Activated naive CD4-positive, alpha-beta T cell treated with anti-CD3 and anti-CD28 coated beads, Interleukin-2, amount 50 U/mL, for 24 hours (primary cell): ENCODE data around the gene PTTG1IP.

Experiments
- H3K27ac Mint-ChIP-seq: one replicate; pipeline ENCODE4 v1.8.0; 2021; ENCODE audit warnings: mild to moderate bottlenecking, mixed read lengths
- H3K27me3 Mint-ChIP-seq: one replicate; pipeline ENCODE4 v1.8.0; 2021; ENCODE audit warnings: mixed read lengths
- H3K36me3 Mint-ChIP-seq: one replicate; pipeline ENCODE4 v1.8.0; 2021; ENCODE audit warnings: mixed read lengths
- H3K4me1 Mint-ChIP-seq: one replicate; pipeline ENCODE4 v1.8.0; 2021; ENCODE audit warnings: mixed read lengths
- H3K4me3 Mint-ChIP-seq: one replicate; pipeline ENCODE4 v1.8.0; 2021; ENCODE audit warnings: mild to moderate bottlenecking, mixed read lengths
- H3K9me3 Mint-ChIP-seq: one replicate; pipeline ENCODE4 v1.8.0; 2021; ENCODE audit warnings: mixed read lengths

PTTG1IP gene

GRCh38 chr21:44854391-44854663, 19.2 kb downstream of the PTTG1IP start:
- Mint-ChIP-seq H3K4me3 (peak overlapping the region; percentile 68), H3K4me1 (peaks cover 47% of the 10 kb centered on the region), H3K36me3 (peaks cover 8% of the 10 kb centered on the region), H3K27ac (peak overlapping the region; percentile 83), H3K9me3 (no peaks in the 10 kb centered on the region), H3K27me3 (no peaks in the 10 kb centered on the region)

GRCh38 chr21:44853601-44854390, 19.7 kb downstream of the PTTG1IP start:
- Mint-ChIP-seq H3K4me1 (peaks cover 47% of the 10 kb centered on the region), H3K27me3 (no peaks in the 10 kb centered on the region), H3K36me3 (peaks cover 8% of the 10 kb centered on the region), H3K4me3 (peak overlapping the region; percentile 39), H3K9me3 (no peaks in the 10 kb centered on the region), H3K27ac (peak overlapping the region; percentile 83)

GRCh38 chr21:44850905-44851657, 22.4 kb downstream of the PTTG1IP start:
- no peaks in the 10 kb centered on the region for H3K9me3 Mint-ChIP-seq
- H3K27ac Mint-ChIP-seq: peak overlapping the region; percentile 84
- H3K4me1 Mint-ChIP-seq: peaks cover 58% of the 10 kb centered on the region
- peaks cover 7% of the 10 kb centered on the region for H3K36me3 Mint-ChIP-seq
- H3K27me3 Mint-ChIP-seq: no peaks in the 10 kb centered on the region
- H3K4me3 Mint-ChIP-seq: peak overlapping the region; percentile 8

- Mint-ChIP-seq H3K36me3 (peaks cover 3% of the 10 kb centered on the region), H3K4me1 (peaks cover 62% of the 10 kb centered on the region), H3K9me3 (no peaks in the 10 kb centered on the region), H3K27me3 (no peaks in the 10 kb centered on the region), H3K4me3 (no peak overlapping the region), H3K27ac (no peak overlapping the region)
These were observed 23.2 kb downstream of the PTTG1IP start for GRCh38 chr21:44850208-44850800.

- H3K27ac Mint-ChIP-seq: no peak overlapping the region
- H3K36me3 Mint-ChIP-seq: peaks cover 3% of the 10 kb centered on the region
- H3K4me3 Mint-ChIP-seq: no peak overlapping the region
- no peaks in the 10 kb centered on the region for H3K27me3 Mint-ChIP-seq
- no peaks in the 10 kb centered on the region for H3K9me3 Mint-ChIP-seq
- H3K4me1 Mint-ChIP-seq: peaks cover 57% of the 10 kb centered on the region
These were observed 23.8 kb downstream of the PTTG1IP start for GRCh38 chr21:44849616-44850130.

- no peak overlapping the region for H3K27ac Mint-ChIP-seq
- peaks cover 52% of the 10 kb centered on the region for H3K4me1 Mint-ChIP-seq
- H3K27me3 Mint-ChIP-seq: no peaks in the 10 kb centered on the region
- H3K36me3 Mint-ChIP-seq: peaks cover 3% of the 10 kb centered on the region
- no peaks in the 10 kb centered on the region for H3K9me3 Mint-ChIP-seq
- H3K4me3 Mint-ChIP-seq: no peak overlapping the region
These were observed 24.5 kb downstream of the PTTG1IP start for GRCh38 chr21:44848821-44849521.

GRCh38 chr21:44847261-44848056, 26.0 kb downstream of the PTTG1IP start:
- Mint-ChIP-seq H3K9me3 (no peaks in the 10 kb centered on the region), H3K36me3 (peaks cover 3% of the 10 kb centered on the region), H3K27me3 (no peaks in the 10 kb centered on the region), H3K27ac (peak overlapping the region; percentile 51), H3K4me1 (peaks cover 37% of the 10 kb centered on the region), H3K4me3 (peak overlapping the region; percentile 26)

- H3K27me3 Mint-ChIP-seq: no peaks in the 10 kb centered on the region
- H3K27ac Mint-ChIP-seq: peak overlapping the region; percentile 86
- no peaks in the 10 kb centered on the region for H3K9me3 Mint-ChIP-seq
- peaks cover 3% of the 10 kb centered on the region for H3K36me3 Mint-ChIP-seq
- peak overlapping the region; percentile 79 for H3K4me3 Mint-ChIP-seq
- peaks cover 29% of the 10 kb centered on the region for H3K4me1 Mint-ChIP-seq
These were observed 26.8 kb downstream of the PTTG1IP start for GRCh38 chr21:44846485-44847260.

- Mint-ChIP-seq H3K27ac (peak overlapping the region; percentile 86), H3K9me3 (no peaks in the 10 kb centered on the region), H3K36me3 (peaks cover 3% of the 10 kb centered on the region), H3K4me1 (peaks cover 24% of the 10 kb centered on the region), H3K27me3 (no peaks in the 10 kb centered on the region), H3K4me3 (peak overlapping the region; percentile 79)
These were observed 27.3 kb downstream of the PTTG1IP start for GRCh38 chr21:44846224-44846484.

- H3K4me3 Mint-ChIP-seq: peak overlapping the region; percentile 79
- no peaks in the 10 kb centered on the region for H3K36me3 Mint-ChIP-seq
These were observed 27.9 kb downstream of the PTTG1IP start for GRCh38 chr21:44845418-44846223.

GRCh38 chr21:44844256-44844655, 29.2 kb downstream of the PTTG1IP start:
- no peaks in the 10 kb centered on the region for H3K9me3 Mint-ChIP-seq
- peaks cover 19% of the 10 kb centered on the region for H3K4me1 Mint-ChIP-seq
- H3K27ac Mint-ChIP-seq: no peak overlapping the region
- no peak overlapping the region for H3K4me3 Mint-ChIP-seq
- no peaks in the 10 kb centered on the region for H3K36me3 Mint-ChIP-seq
- peaks cover 1% of the 10 kb centered on the region for H3K27me3 Mint-ChIP-seq

More at GRCh38 chr21:44845418-44846223, 27.9 kb downstream of the PTTG1IP start:
- Mint-ChIP-seq H3K9me3 (no peaks in the 10 kb centered on the region), H3K27ac (no peak overlapping the region), H3K4me1 (peaks cover 19% of the 10 kb centered on the region), H3K27me3 (no peaks in the 10 kb centered on the region)

GRCh38 chr21:44842721-44843445, 30.6 kb downstream of the PTTG1IP start:
- peaks cover 1% of the 10 kb centered on the region for H3K27me3 Mint-ChIP-seq
- H3K36me3 Mint-ChIP-seq: no peaks in the 10 kb centered on the region
- H3K4me1 Mint-ChIP-seq: peaks cover 19% of the 10 kb centered on the region
- no peaks in the 10 kb centered on the region for H3K9me3 Mint-ChIP-seq
- no peak overlapping the region for H3K27ac Mint-ChIP-seq
- H3K4me3 Mint-ChIP-seq: no peak overlapping the region

GRCh38 chr21:44842087-44842486, 31.4 kb downstream of the PTTG1IP start:
- peaks cover 1% of the 10 kb centered on the region for H3K27me3 Mint-ChIP-seq

More at GRCh38 chr21:44842087-44842486, 31.4 kb downstream of the PTTG1IP start:
- no peak overlapping the region for H3K27ac Mint-ChIP-seq
- H3K4me3 Mint-ChIP-seq: no peak overlapping the region
- H3K4me1 Mint-ChIP-seq: peaks cover 16% of the 10 kb centered on the region
- no peaks in the 10 kb centered on the region for H3K36me3 Mint-ChIP-seq
- no peaks in the 10 kb centered on the region for H3K9me3 Mint-ChIP-seq
